ENCODE data around the gene SOCS3.

DNA sequence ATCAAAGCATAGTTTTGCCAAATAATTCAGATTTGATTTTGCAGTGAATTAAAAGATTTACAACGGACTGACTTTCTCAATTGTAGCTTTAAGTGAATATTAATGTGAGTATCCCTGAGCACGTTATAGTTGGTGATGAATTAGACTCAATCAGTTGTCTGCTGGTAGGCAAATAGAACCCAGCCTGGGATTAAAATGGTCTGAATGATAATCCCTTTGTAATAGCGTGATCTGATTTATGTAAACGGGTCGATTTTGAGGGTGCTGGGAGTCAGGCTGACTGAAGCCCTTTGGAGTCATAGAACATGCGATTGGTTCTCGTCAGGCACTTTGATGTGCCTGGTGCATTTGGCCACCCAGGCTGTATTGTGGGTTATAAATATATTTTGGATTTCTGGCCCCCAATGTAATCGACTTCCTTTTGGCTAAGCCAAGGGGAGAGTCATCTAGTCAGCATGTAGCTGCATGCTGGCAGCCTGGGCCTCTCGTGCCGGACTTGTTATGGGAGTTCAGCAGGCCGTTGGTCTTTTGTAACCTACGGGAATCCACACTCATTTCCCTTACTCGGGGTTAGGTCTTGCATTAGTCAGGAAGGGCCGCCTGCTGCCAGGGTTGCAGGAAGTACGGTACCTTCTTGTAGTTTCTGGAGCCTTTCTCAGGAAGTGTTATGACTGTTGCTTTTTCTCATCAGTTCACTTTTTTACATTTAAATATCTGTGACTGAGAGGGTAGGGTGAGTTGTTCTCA lies 24.0 kb upstream of the SOCS3 start:
- TF ChIP-seq EZH2 (optimal IDR thresholded peaks at IDR 0.05; ENCODE audit: low read depth, low read length), result no peak
- TF ChIP-seq, protein P1, sequence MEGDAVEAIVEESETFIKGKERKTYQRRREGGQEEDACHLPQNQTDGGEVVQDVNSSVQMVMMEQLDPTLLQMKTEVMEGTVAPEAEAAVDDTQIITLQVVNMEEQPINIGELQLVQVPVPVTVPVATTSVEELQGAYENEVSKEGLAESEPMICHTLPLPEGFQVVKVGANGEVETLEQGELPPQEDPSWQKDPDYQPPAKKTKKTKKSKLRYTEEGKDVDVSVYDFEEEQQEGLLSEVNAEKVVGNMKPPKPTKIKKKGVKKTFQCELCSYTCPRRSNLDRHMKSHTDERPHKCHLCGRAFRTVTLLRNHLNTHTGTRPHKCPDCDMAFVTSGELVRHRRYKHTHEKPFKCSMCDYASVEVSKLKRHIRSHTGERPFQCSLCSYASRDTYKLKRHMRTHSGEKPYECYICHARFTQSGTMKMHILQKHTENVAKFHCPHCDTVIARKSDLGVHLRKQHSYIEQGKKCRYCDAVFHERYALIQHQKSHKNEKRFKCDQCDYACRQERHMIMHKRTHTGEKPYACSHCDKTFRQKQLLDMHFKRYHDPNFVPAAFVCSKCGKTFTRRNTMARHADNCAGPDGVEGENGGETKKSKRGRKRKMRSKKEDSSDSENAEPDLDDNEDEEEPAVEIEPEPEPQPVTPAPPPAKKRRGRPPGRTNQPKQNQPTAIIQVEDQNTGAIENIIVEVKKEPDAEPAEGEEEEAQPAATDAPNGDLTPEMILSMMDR (IDR thresholded peaks at IDR 0.05; ENCODE audit: low read length), result no peak
